WERI-Rb-1 (cell line): ENCODE results near the gene PLCG2.

Source experiments
- DNase-seq: peaks from one replicate; pipeline ENCODE4 v3.0.0-alpha.2; 2020
- H3K27ac ChIP-seq: fragments of 250-450 bp; sonication (Bioruptor Pico); 2 replicates; pipeline ENCODE4 v1.5.1; 2020; ENCODE audit warnings: mild to moderate bottlenecking, moderate library complexity
- H3K27me3 ChIP-seq: fragments of 250-450 bp; sonication (Bioruptor Pico); 2 replicates; pipeline ENCODE4 v1.5.1; 2021; ENCODE audit warnings: mild to moderate bottlenecking, low read depth, moderate library complexity; ENCODE audit not compliant: insufficient read depth, severe bottlenecking
- H3K36me3 ChIP-seq: fragments of 250-450 bp; sonication (Bioruptor Pico); 2 replicates; pipeline ENCODE4 v1.5.1; 2020; ENCODE audit warnings: mild to moderate bottlenecking, moderate library complexity
- H3K4me3 ChIP-seq: 2 replicates; pipeline ENCODE4 v1.5.1; 2011; ENCODE audit warnings: low read depth, mild to moderate bottlenecking, control low read depth, low read length
- H3K9me3 ChIP-seq: fragments of 250-450 bp; sonication (Bioruptor Pico); 2 replicates; pipeline ENCODE4 v1.5.1; 2021; ENCODE audit warnings: mild to moderate bottlenecking, moderate library complexity; ENCODE audit not compliant: severe bottlenecking
- TF ChIP-seq, protein P1 (sequence below): IDR thresholded peaks from 2 replicates; pipeline ENCODE4 v1.5.1; 2011; ENCODE audit warnings: low read depth, mild to moderate bottlenecking, control low read depth, inconsistent platforms, low read length

PLCG2 gene

GRCh38 chr16:81918927-81919326 is 139.8 kb downstream of the PLCG2 start:
- Histone ChIP-seq H3K27ac (no peak overlapping the region), H3K4me3 (no peak overlapping the region), H3K9me3 (no peaks in the 10 kb centered on the region), H3K36me3 (no peaks in the 10 kb centered on the region), H3K27me3 (no peaks in the 10 kb centered on the region)
- TF ChIP-seq, protein P1, sequence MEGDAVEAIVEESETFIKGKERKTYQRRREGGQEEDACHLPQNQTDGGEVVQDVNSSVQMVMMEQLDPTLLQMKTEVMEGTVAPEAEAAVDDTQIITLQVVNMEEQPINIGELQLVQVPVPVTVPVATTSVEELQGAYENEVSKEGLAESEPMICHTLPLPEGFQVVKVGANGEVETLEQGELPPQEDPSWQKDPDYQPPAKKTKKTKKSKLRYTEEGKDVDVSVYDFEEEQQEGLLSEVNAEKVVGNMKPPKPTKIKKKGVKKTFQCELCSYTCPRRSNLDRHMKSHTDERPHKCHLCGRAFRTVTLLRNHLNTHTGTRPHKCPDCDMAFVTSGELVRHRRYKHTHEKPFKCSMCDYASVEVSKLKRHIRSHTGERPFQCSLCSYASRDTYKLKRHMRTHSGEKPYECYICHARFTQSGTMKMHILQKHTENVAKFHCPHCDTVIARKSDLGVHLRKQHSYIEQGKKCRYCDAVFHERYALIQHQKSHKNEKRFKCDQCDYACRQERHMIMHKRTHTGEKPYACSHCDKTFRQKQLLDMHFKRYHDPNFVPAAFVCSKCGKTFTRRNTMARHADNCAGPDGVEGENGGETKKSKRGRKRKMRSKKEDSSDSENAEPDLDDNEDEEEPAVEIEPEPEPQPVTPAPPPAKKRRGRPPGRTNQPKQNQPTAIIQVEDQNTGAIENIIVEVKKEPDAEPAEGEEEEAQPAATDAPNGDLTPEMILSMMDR, result no peak
- no peak for DNase-seq

DNA sequence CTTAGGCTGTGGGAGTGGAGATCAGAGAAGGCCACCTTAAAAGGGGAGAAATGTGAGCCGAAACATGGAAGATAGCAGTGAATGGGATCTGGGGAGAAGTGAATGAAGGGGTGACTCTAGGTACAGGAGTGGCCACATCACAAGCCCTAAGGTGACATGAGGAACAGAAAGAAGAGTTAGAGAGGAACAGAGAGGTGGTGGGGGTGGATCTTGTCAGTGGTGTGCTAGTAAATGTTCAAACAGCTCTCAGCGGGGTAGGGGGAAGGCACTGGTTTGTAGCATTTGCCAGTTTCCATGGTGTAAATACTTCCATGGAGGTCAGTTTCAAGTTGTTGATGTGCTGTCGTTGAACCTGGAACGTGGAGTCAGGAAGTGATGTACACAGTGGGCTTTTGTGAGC is 141.4 kb downstream of the PLCG2 start:
- Histone ChIP-seq H3K27ac (no peak overlapping the region), H3K27me3 (no peaks in the 10 kb centered on the region), H3K9me3 (no peaks in the 10 kb centered on the region), H3K36me3 (no peaks in the 10 kb centered on the region), H3K4me3 (no peak overlapping the region)
- TF ChIP-seq, protein P1, result no peak
- no peak for DNase-seq

GRCh38 chr16:81921085-81921814 is 142.2 kb downstream of the PLCG2 start:
- TF ChIP-seq, protein P1, result no peak
- Histone ChIP-seq H3K27me3 (no peaks in the 10 kb centered on the region), H3K27ac (no peak overlapping the region), H3K36me3 (no peaks in the 10 kb centered on the region), H3K9me3 (no peaks in the 10 kb centered on the region), H3K4me3 (no peak overlapping the region)
- DNase-seq, result no peak

GRCh38 chr16:81921843-81922584 is 142.9 kb downstream of the PLCG2 start:
- H3K9me3 ChIP-seq, result no peaks in the 10 kb centered on the region
- H3K36me3 ChIP-seq, result no peaks in the 10 kb centered on the region
- no peak overlapping the region for H3K4me3 ChIP-seq
- no peaks in the 10 kb centered on the region for H3K27me3 ChIP-seq
- TF ChIP-seq, protein P1, result no peak
- H3K27ac ChIP-seq, result no peak overlapping the region
- DNase-seq, result no peak

GRCh38 chr16:81923296-81923695 is 144.2 kb downstream of the PLCG2 start:
- Histone ChIP-seq H3K36me3 (no peaks in the 10 kb centered on the region), H3K4me3 (no peak overlapping the region)

More at GRCh38 chr16:81923296-81923695, 144.2 kb downstream of the PLCG2 start:
- no peaks in the 10 kb centered on the region for H3K9me3 ChIP-seq
- no peak for DNase-seq
- TF ChIP-seq, protein P1, result no peak
- no peaks in the 10 kb centered on the region for H3K27me3 ChIP-seq
- H3K27ac ChIP-seq, result no peak overlapping the region
